H1 (cell line): ENCODE measurements around the gene LTBP1. TPM values are rescaled to one million over a fixed set of nuclear protein-coding genes. Genes with fewer than 3 reads are reported as not detected.

Experiments
- CTCF ChIA-PET: fragments of 300-600 bp; sonication (Branson Sonifier 250); formaldehyde crosslinking; loops from one replicate; lab custom pipeline; 2021; ENCODE audit not compliant: partially characterized antibody; lab: Charles Lee
- POLR2A ChIA-PET: fragments of 300-600 bp; sonication (Branson Sonifier 250); formaldehyde crosslinking; loops from one replicate; lab custom pipeline; 2021; ENCODE audit warnings: inconsistent platforms; ENCODE audit not compliant: partially characterized antibody; lab: Charles Lee
- DNase-seq, 2 experiments: peaks; one replicate each; pipeline versions ENCODE4 v3.0.0 to v3.0.0-alpha.2; 2010 to 2022; ENCODE audit warnings: low spot score in 2 of 2, low read depth in 1 of 2, mixed read lengths in 1 of 2
- FAIRE-seq: peaks from 2 replicates; lab custom pipeline; 2011; peaks lifted over from hg19 to GRCh38; lab: Jason Lieb, UNC
- H2AFZ ChIP-seq: 2 replicates; pipeline ENCODE4 v1.8.1; 2012; ENCODE audit warnings: low read length, inconsistent platforms
- H2AK5ac ChIP-seq: 2 replicates; pipeline ENCODE4 v1.6.1; 2013; ENCODE audit warnings: low read depth, low read length
- H2BK120ac ChIP-seq: replicated peaks from 2 replicates; pipeline ENCODE3; 2013; ENCODE audit warnings: low read depth, low read length, inconsistent platforms
- H2BK12ac ChIP-seq: 2 replicates; pipeline ENCODE4 v1.6.1; 2013; ENCODE audit warnings: low read depth, low read length
- H2BK15ac ChIP-seq: 2 replicates; pipeline ENCODE4 v1.6.1; 2013; ENCODE audit warnings: low read length
- H2BK20ac ChIP-seq: 2 replicates; pipeline ENCODE4 v1.6.1; 2013; ENCODE audit warnings: low read length
- H2BK5ac ChIP-seq: 2 replicates; pipeline ENCODE4 v1.6.1; 2013; ENCODE audit warnings: low read depth, low read length
- H3K14ac ChIP-seq: 2 replicates; pipeline ENCODE4 v1.6.1; 2013; ENCODE audit warnings: inconsistent platforms; ENCODE audit not compliant: insufficient read length
- H3K18ac ChIP-seq: 2 replicates; pipeline ENCODE4 v1.6.1; 2013; ENCODE audit warnings: low read length; ENCODE audit errors: extremely low read depth
- H3K23ac ChIP-seq: 2 replicates; pipeline ENCODE4 v1.6.1; 2013; ENCODE audit warnings: inconsistent platforms; ENCODE audit not compliant: insufficient read length
- H3K23me2 ChIP-seq: 2 replicates; pipeline ENCODE4 v1.6.1; 2013; ENCODE audit warnings: low read depth, low read length
- H3K27ac ChIP-seq: 2 replicates; pipeline ENCODE4 v1.6.1; 2011; ENCODE audit warnings: low read depth, low read length, inconsistent platforms
- H3K27me3 ChIP-seq, 4 experiments: replicated peaks in 1 of 4; 1 replicate in 1 of 4; 2 replicates in 3 of 4; pipeline versions ENCODE4 v1.6.1 to v1.8.1; 2011 to 2013; ENCODE audit warnings: low read length in 3 of 4, mild to moderate bottlenecking in 3 of 4, inconsistent platforms in 2 of 4, mixed read lengths in 2 of 4, moderate library complexity in 1 of 4; ENCODE audit not compliant: control insufficient read depth in 3 of 4, insufficient read depth in 3 of 4; ENCODE audit errors: extremely low read depth in 1 of 4
- H3K36me3 ChIP-seq, 4 experiments: 2 replicates each; pipeline versions ENCODE4 v1.6.1 to v1.8.1; 2011 to 2013; ENCODE audit warnings: mild to moderate bottlenecking in 4 of 4, low read length in 3 of 4, moderate library complexity in 2 of 4, control low read depth in 1 of 4, inconsistent platforms in 1 of 4; ENCODE audit not compliant: insufficient read depth in 4 of 4, control insufficient read depth in 2 of 4
- H3K4ac ChIP-seq: replicated peaks from 2 replicates; pipeline ENCODE3; 2013; ENCODE audit warnings: low read length, low read depth, mixed read lengths, inconsistent platforms; ENCODE audit not compliant: insufficient read length
- H3K4me1 ChIP-seq, 4 experiments: replicated peaks in 1 of 4; 1 replicate in 1 of 4; 2 replicates in 3 of 4; pipeline versions ENCODE4 v1.6.1 to v1.8.1; 2011 to 2013; ENCODE audit warnings: low read length in 3 of 4, inconsistent platforms in 2 of 4, mixed read lengths in 1 of 4; ENCODE audit not compliant: insufficient read depth in 4 of 4, control insufficient read depth in 3 of 4
- H3K4me2 ChIP-seq, 2 experiments: 2 replicates each; pipeline versions ENCODE4 v1.6.1 to v1.8.1; 2011 to 2013; ENCODE audit warnings: low read depth in 2 of 2, low read length in 2 of 2, control low read depth in 1 of 2, inconsistent platforms in 1 of 2, mild to moderate bottlenecking in 1 of 2; ENCODE audit not compliant: insufficient read depth in 1 of 2
- H3K4me3 ChIP-seq, 4 experiments: fragments of 200-600, 300-600 bp in 1 of 4; sonication (generic), shearing (Covaris generic), sonication (Bioruptor Twin) in 1 of 4; 2 replicates each; pipeline versions ENCODE4 v1.5.1 to v1.8.1; 2011 to 2016; ENCODE audit warnings: low read length in 4 of 4, low read depth in 3 of 4, control low read depth in 2 of 4, inconsistent platforms in 2 of 4, mild to moderate bottlenecking in 2 of 4, mixed read lengths in 1 of 4, moderate library complexity in 1 of 4; ENCODE audit not compliant: insufficient read depth in 2 of 4; ENCODE audit errors: extremely low read depth in 1 of 4
- H3K56ac ChIP-seq: replicated peaks from 2 replicates; pipeline ENCODE3; 2013; ENCODE audit warnings: low read depth, mild to moderate bottlenecking, mixed read lengths, low read length, inconsistent platforms; ENCODE audit not compliant: insufficient read length
- H3K79me1 ChIP-seq: 2 replicates; pipeline ENCODE4 v1.6.1; 2013; ENCODE audit warnings: low read depth, low read length, control low read depth
- H3K79me2 ChIP-seq, 2 experiments: 2 replicates each; pipeline versions ENCODE4 v1.6.1 to v1.8.1; 2012 to 2013; ENCODE audit warnings: low read length in 2 of 2, mild to moderate bottlenecking in 2 of 2, inconsistent platforms in 1 of 2; ENCODE audit not compliant: insufficient read depth in 2 of 2, control insufficient read depth in 1 of 2
- H3K9ac ChIP-seq, 4 experiments: replicated peaks in 1 of 4; 1 replicate in 1 of 4; 2 replicates in 3 of 4; pipeline versions ENCODE4 v1.6.1 to v1.8.1; 2011 to 2013; ENCODE audit warnings: low read depth in 3 of 4, low read length in 3 of 4, control low read depth in 2 of 4, mild to moderate bottlenecking in 2 of 4, moderate library complexity in 2 of 4, inconsistent platforms in 1 of 4; ENCODE audit errors: extremely low read depth in 1 of 4
- H3K9me3 ChIP-seq, 2 experiments: 2 replicates each; pipeline versions ENCODE4 v1.6.1 to v1.8.1; 2012 to 2013; ENCODE audit warnings: mild to moderate bottlenecking in 2 of 2, moderate library complexity in 2 of 2, control low read depth in 1 of 2, inconsistent platforms in 1 of 2, low read depth in 1 of 2, low read length in 1 of 2, mixed read lengths in 1 of 2; ENCODE audit not compliant: insufficient read depth in 2 of 2
- H4K20me1 ChIP-seq, 2 experiments: replicated peaks in 1 of 2; 2 replicates each; pipeline versions ENCODE3 to v1.8.1; 2011 to 2013; ENCODE audit warnings: inconsistent platforms in 2 of 2, low read length in 2 of 2, mild to moderate bottlenecking in 1 of 2; ENCODE audit not compliant: insufficient read depth in 2 of 2, control insufficient read depth in 1 of 2
- H4K5ac ChIP-seq: 2 replicates; pipeline ENCODE4 v1.6.1; 2013; ENCODE audit warnings: low read length, low read depth, mixed read lengths, inconsistent platforms; ENCODE audit not compliant: insufficient read length
- H4K8ac ChIP-seq: 2 replicates; pipeline ENCODE4 v1.8.0; 2013; ENCODE audit warnings: mild to moderate bottlenecking, moderate library complexity, low read length, inconsistent platforms; ENCODE audit not compliant: insufficient read depth; ENCODE audit errors: extremely low read depth
- H4K91ac ChIP-seq: replicated peaks from 2 replicates; pipeline ENCODE3; 2013; ENCODE audit warnings: low read length, mixed read lengths, inconsistent platforms; ENCODE audit not compliant: insufficient read length
- E2F6 ChIP-seq: IDR thresholded peaks from 2 replicates; pipeline ENCODE4 v1.6.1; 2012; ENCODE audit warnings: inconsistent platforms
- SUZ12 ChIP-seq: fragments of 200-600 bp; sonication (generic); IDR thresholded peaks from 2 replicates; pipeline ENCODE4 v1.6.1; 2012; ENCODE audit warnings: mild to moderate bottlenecking, inconsistent platforms, low read length, moderate library complexity, mixed read lengths
- WGBS, 2 experiments: shearing (Covaris generic) in 1 of 2; methylation state at CpG; one replicate each; pipeline versions ENCODE4 v1.1.6 to v1.1.7; 2013 to 2015; ENCODE audit warnings: low lambda C conversion rate in 2 of 2, mixed read lengths in 2 of 2, inconsistent platforms in 1 of 2, low coverage in 1 of 2, missing lambda C conversion rate in 1 of 2; ENCODE audit not compliant: insufficient replicate concordance in 2 of 2, insufficient coverage in 1 of 2, insufficient read length in 1 of 2; ENCODE audit errors: extremely low coverage in 1 of 2, missing lambda C conversion rate in 1 of 2; 5-methylcytosine and 5-hydroxymethylcytosine counted together
- polyA plus RNA-seq, 7 experiments: library from polyadenylated mRNA; depleted of rRNA in 3 of 7; stranded (reverse) in 5 of 7; unstranded in 2 of 7; fragments of >200 nt in 5 of 7; fragments of 200-250 nt in 2 of 7; gene quantifications; 1 replicate in 5 of 7; 2 replicates in 1 of 7; 4 replicates in 1 of 7; pipeline versions ENCODE4 v1.2.1 to v1.2.3, GENCODE V29; 2011 to 2013; ENCODE audit warnings: missing spikeins in 2 of 7, mixed read lengths in 2 of 7
- total RNA-seq: library from RNA; stranded (reverse); fragmentation: NEBNext Ultra II Directional; extraction: Animal tissue kit (Norgen Biotek cat#: 25700); gene quantifications from 2 replicates; pipeline ENCODE4 v1.2.1, GENCODE V29; 2021

Gene LTBP1
- total and polyA plus RNA-seq, 2 of the 8 experiments (the other 6 are each of a cell fraction or from before 2014, with no cell fraction given) = 15.4 to 24.7 TPM

- Histone ChIP-seq H2BK15ac (no peak overlapping the region), H3K4me1 (peaks cover 0 to 7% (median 4%) of the 10 kb centered on the region in 4 experiments; a peak in 2 of 7 replicates)
- POLR2A ChIA-PET = no interaction called here
- 72% methylated on average over 4 of the region's 4 CpGs; no CpG with 5 or more reads in 1 of the 2 experiments for WGBS, 2 experiments
- TF ChIP-seq E2F6 (no peak), SUZ12 (no peak)
- TF ChIP-seq, all 59 proteins: peak for 0
- Histone ChIP-seq H3K14ac (no peak overlapping the region), H3K27me3 (no peaks in the 10 kb centered on the region), H2BK5ac (no peak overlapping the region), H2BK120ac (no peak overlapping the region), H3K4ac (no peak overlapping the region), H4K5ac (no peak overlapping the region), H3K9me3 (no peaks in the 10 kb centered on the region), H3K79me2 (no peaks in the 10 kb centered on the region), H3K56ac (no peak overlapping the region), H3K9ac (no peak overlapping the region), H3K36me3 (no peaks in the 10 kb centered on the region), H2BK20ac (no peak overlapping the region), H3K23ac (no peak overlapping the region), H4K8ac (no peak overlapping the region), H4K91ac (no peak overlapping the region), H2BK12ac (no peak overlapping the region), H3K4me2 (no peak overlapping the region), H2AFZ (no peak overlapping the region), H3K23me2 (no peaks in the 10 kb centered on the region), H3K79me1 (no peaks in the 10 kb centered on the region), H3K27ac (no peak overlapping the region), H2AK5ac (no peak overlapping the region), H3K4me3 (no peak overlapping the region), H3K18ac (no peak overlapping the region), H4K20me1 (no peaks in the 10 kb centered on the region)
- FAIRE-seq = no peak
- no peak for DNase-seq
- CTCF ChIA-PET = no interaction called here
These were observed 188.9 kb downstream of the LTBP1 start for GRCh38 chr2:33135645-33136044.
